ENCODE data around the gene P4HA1.
"Not testable (repeated sequence)": the region's sequence is repeated elsewhere in the genome, so short reads cannot be mapped to it uniquely, and the experiment has no call there.

- not testable (repeated sequence) for TF ChIP-seq CREB5 (CRISPR knock-in tag; IDR thresholded peaks at IDR 0.05; ENCODE audit: low read depth); ZC3H10 (CRISPR knock-in tag; IDR thresholded peaks at IDR 0.05); ZFP30 (CRISPR knock-in tag; IDR thresholded peaks at IDR 0.05)
These were observed 70.0 kb downstream of the P4HA1 start for GRCh38 chr10:73026623-73027022.

Measured in SK-N-SH treated with all-trans-retinoic acid at 6 μM for 48 hours (cell line).